Mammary epithelial cell (primary cell): Measurements from ENCODE around the gene CCR1.

Experiments used
- CTCF ChIP-seq, 2 donors: IDR thresholded peaks in 1 of 2; conservative IDR thresholded peaks in 1 of 2; 2 replicates each; pipeline ENCODE4 v1.5.1; 2011 to 2012; ENCODE audit warnings: inconsistent platforms in 2 of 2, low read length in 2 of 2, mild to moderate bottlenecking in 2 of 2, control low read depth in 1 of 2, low read depth in 1 of 2; ENCODE audit not compliant: insufficient read depth in 1 of 2; ENCODE audit errors: extremely low read depth in 1 of 2
- EZH2 ChIP-seq: IDR thresholded peaks from 2 replicates; pipeline ENCODE4 v1.6.1; 2012; ENCODE audit warnings: low read length, inconsistent platforms, borderline replicate concordance

- no peak for TF ChIP-seq CTCF (conservative IDR thresholded peaks at IDR 0.05 in 1 of 2, IDR thresholded peaks at IDR 0.05 in 1 of 2; ENCODE audit: extremely low read depth in 1 of 2, insufficient read depth in 1 of 2, low read depth in 1 of 2, low read length in 2 of 2)
- TF ChIP-seq EZH2, result no peak
Measured at GRCh38 chr3:46252980-46253379, 44.9 kb upstream of the CCR1 start.
